ENCODE data around the gene WDR62. TPM values are rescaled to one million over a fixed set of nuclear protein-coding genes. Genes with fewer than 3 reads are reported as not detected.

Gene WDR62
- polyA plus RNA-seq, 1 donor from 2014 or later: 0.35 TPM

- Histone ChIP-seq H4K20me1 (ENCODE audit: insufficient read depth) (no peaks in the 10 kb centered on the region), H3K4me3 (ENCODE audit: low read length) (no peak within 1 kb of the TSS), H3K4me2 (ENCODE audit: low read length) (no peak within 1 kb of the TSS), H3K27me3 (ENCODE audit: insufficient read depth, low read depth, low read length) (no peaks in the 10 kb centered on the region), H3K36me3 (ENCODE audit: insufficient read depth, low read length) (no peaks in the 10 kb centered on the region), H3K27ac (ENCODE audit: low read length) (no peak within 1 kb of the TSS), H2AFZ (ENCODE audit: low read depth, low read length) (no peak within 1 kb of the TSS), H3F3A (ENCODE audit: insufficient read depth, low read length, poor library complexity, severe bottlenecking) (no peaks in the 10 kb centered on the region), H3K79me2 (replicated peaks; ENCODE audit: insufficient read depth, low read length) (peaks cover 7% of the 10 kb centered on the region), H3K9me3 (ENCODE audit: low read length) (no peaks in the 10 kb centered on the region), H3K9ac (ENCODE audit: low read length) (no peak within 1 kb of the TSS), H3K9me2 (ENCODE audit: insufficient read depth, low read length) (no peaks in the 10 kb centered on the region)
- no peak for TF ChIP-seq POLR2AphosphoS5 (IDR thresholded peaks at IDR 0.05)
- TF ChIP-seq SMC3 (conservative IDR thresholded peaks at IDR 0.05; ENCODE audit: poor library complexity): no peak
- TF ChIP-seq, protein P1, sequence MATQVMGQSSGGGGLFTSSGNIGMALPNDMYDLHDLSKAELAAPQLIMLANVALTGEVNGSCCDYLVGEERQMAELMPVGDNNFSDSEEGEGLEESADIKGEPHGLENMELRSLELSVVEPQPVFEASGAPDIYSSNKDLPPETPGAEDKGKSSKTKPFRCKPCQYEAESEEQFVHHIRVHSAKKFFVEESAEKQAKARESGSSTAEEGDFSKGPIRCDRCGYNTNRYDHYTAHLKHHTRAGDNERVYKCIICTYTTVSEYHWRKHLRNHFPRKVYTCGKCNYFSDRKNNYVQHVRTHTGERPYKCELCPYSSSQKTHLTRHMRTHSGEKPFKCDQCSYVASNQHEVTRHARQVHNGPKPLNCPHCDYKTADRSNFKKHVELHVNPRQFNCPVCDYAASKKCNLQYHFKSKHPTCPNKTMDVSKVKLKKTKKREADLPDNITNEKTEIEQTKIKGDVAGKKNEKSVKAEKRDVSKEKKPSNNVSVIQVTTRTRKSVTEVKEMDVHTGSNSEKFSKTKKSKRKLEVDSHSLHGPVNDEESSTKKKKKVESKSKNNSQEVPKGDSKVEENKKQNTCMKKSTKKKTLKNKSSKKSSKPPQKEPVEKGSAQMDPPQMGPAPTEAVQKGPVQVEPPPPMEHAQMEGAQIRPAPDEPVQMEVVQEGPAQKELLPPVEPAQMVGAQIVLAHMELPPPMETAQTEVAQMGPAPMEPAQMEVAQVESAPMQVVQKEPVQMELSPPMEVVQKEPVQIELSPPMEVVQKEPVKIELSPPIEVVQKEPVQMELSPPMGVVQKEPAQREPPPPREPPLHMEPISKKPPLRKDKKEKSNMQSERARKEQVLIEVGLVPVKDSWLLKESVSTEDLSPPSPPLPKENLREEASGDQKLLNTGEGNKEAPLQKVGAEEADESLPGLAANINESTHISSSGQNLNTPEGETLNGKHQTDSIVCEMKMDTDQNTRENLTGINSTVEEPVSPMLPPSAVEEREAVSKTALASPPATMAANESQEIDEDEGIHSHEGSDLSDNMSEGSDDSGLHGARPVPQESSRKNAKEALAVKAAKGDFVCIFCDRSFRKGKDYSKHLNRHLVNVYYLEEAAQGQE (IDR thresholded peaks at IDR 0.05; ENCODE audit: borderline replicate concordance): no peak
- TF ChIP-seq MXI1 (conservative IDR thresholded peaks at IDR 0.05; ENCODE audit: poor library complexity, severe bottlenecking): no peak
- TF ChIP-seq EP300 (conservative IDR thresholded peaks at IDR 0.05; ENCODE audit: poor library complexity, severe bottlenecking): no peak
- TF ChIP-seq RAD21 (conservative IDR thresholded peaks at IDR 0.05): no peak
- TF ChIP-seq EZH2 (IDR thresholded peaks at IDR 0.05; ENCODE audit: borderline replicate concordance, insufficient read depth, low read length, poor library complexity, severe bottlenecking): no peak
- no peak for TF ChIP-seq TAF1 (IDR thresholded peaks at IDR 0.05; ENCODE audit: low read depth)
- TF ChIP-seq, protein P2, sequence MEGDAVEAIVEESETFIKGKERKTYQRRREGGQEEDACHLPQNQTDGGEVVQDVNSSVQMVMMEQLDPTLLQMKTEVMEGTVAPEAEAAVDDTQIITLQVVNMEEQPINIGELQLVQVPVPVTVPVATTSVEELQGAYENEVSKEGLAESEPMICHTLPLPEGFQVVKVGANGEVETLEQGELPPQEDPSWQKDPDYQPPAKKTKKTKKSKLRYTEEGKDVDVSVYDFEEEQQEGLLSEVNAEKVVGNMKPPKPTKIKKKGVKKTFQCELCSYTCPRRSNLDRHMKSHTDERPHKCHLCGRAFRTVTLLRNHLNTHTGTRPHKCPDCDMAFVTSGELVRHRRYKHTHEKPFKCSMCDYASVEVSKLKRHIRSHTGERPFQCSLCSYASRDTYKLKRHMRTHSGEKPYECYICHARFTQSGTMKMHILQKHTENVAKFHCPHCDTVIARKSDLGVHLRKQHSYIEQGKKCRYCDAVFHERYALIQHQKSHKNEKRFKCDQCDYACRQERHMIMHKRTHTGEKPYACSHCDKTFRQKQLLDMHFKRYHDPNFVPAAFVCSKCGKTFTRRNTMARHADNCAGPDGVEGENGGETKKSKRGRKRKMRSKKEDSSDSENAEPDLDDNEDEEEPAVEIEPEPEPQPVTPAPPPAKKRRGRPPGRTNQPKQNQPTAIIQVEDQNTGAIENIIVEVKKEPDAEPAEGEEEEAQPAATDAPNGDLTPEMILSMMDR (IDR thresholded peaks at IDR 0.05; ENCODE audit: poor library complexity, severe bottlenecking): no peak
Observed at GRCh38 chr19:36110487-36111199, 55.9 kb downstream of the WDR62 start, which contains the start of gene OVOL3. OVOL3 (plus strand) TSS chr19:36111143; CDS start chr19:36111203, 60 bp downstream.

DNA sequence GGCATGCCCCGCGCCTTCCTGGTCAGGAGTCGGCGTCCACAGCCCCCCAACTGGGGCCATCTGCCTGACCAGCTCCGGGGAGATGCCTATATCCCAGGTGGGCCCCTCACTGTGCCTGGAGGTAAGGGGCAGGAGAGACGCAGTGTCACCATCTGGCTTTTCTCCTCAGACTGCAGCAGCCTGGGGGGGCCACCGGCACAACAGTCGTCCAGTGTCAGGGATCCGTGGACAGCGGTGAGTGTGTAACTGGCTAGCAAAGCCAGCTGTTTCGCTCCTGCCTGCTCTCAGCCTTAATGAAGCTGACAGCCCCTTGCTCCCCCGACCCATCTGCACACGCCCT, 56.5 kb downstream of the WDR62 start:
- Histone ChIP-seq H3K36me3 (ENCODE audit: insufficient read depth, low read length) (no peaks in the 10 kb centered on the region), H3K27me3 (ENCODE audit: insufficient read depth, low read depth, low read length) (no peaks in the 10 kb centered on the region), H3K9ac (ENCODE audit: low read length) (no peak overlapping the region), H3K4me3 (ENCODE audit: low read length) (no peak overlapping the region), H2AFZ (ENCODE audit: low read depth, low read length) (no peak overlapping the region), H3K27ac (ENCODE audit: low read length) (no peak overlapping the region), H3K9me2 (ENCODE audit: insufficient read depth, low read length) (no peaks in the 10 kb centered on the region), H4K20me1 (ENCODE audit: insufficient read depth) (no peaks in the 10 kb centered on the region), H3K79me2 (replicated peaks; ENCODE audit: insufficient read depth, low read length) (peaks cover 11% of the 10 kb centered on the region), H3K9me3 (ENCODE audit: low read length) (no peaks in the 10 kb centered on the region), H3K4me2 (ENCODE audit: low read length) (no peak overlapping the region), H3F3A (ENCODE audit: insufficient read depth, low read length, poor library complexity, severe bottlenecking) (no peaks in the 10 kb centered on the region)
- no peak for TF ChIP-seq SMC3 (conservative IDR thresholded peaks at IDR 0.05; ENCODE audit: poor library complexity)

All from neural cell (in vitro differentiated cells).